ENCODE measurements around the gene CCDC7.
A peak's percentile ranks its signal among the peaks of the same experiment; 100 is the strongest.
"Not testable (repeated sequence)": the region's sequence is repeated elsewhere in the genome, so short reads cannot be mapped to it uniquely, and the experiment has no call there.

The CCDC7 gene

DNA sequence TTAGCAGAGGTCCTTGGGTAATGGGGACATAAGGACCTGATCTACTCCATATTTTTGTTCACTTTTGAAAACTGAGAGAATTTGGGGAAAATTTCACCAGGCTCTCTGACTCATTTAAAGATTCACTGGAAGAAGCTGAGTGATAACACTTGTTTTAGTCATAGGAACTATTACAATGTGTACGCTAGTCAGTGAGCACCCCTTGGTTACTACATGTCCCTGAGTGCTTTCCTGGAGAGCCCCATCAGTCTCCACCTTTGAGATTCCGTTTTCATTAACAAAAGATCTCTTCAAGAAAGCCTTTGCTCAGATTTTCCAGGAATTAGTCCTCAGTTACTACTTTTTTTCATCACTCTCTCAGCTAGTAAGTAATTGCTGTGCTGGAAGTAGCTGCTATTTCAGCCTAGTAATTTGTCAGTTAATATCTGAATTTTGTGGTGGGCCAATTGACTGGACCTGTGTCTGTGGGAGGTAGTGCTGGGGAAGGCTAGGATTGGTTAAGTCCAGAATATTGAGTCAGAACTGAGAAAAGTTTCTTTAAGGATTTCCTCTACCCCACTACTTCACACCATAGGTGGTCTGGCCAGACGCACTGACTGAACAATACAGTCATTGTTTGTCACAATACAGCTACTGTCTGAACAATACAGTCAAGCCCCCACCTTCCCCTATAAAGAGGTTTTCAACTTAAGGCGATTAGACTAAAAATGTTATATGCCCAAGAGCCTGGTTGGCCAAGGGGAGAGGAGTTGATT lies 235.0 kb downstream of the CCDC7 start:
- FAIRE-seq (no peak), DNase-seq (ENCODE audit: insufficient read length, low spot score) (no peak)

DNA sequence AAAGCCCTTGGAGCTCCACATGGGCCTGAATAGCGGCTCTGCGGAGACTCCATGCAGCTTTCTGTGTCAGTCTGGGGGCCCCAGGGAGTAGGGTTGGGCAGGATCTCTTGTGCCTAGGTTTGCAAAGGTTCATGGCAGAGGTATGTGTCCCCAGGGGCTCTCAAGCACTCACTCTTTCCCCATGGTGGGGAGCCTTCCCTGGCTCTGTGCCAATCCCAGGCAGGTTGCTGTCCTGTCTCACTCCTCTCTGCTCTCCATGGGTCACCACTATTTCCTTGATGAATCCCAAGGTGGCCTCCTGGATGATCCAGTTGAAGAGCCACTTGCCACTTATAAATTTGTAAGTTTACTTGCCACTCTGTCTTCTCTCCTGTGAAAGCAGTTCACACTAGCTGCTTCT lies 238.4 kb downstream of the CCDC7 start:
- FAIRE-seq: no peak
- no peak for DNase-seq (ENCODE audit: insufficient read length, low spot score)

DNA sequence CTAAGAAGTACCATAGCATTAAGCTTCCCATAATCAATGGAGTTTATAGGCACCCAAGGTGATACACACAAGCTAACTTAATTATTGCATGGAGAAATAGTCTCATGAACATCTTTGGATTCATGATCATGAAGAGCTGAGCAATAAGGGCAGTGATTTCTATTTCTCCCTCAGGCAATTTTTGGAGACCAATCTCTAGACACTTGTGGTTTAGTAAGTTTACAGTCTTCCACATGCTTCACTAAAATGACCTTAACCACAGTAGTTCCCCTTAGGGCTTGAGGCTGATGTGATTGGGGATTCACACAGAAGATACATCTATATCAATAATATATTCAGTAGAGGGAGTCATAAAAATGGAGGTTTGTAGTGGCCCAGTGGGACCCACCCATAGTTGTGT lies 241.2 kb downstream of the CCDC7 start:
- DNase-seq (ENCODE audit: insufficient read length, low spot score) (no peak), FAIRE-seq (no peak)

- no peak for FAIRE-seq
- DNase-seq (ENCODE audit: insufficient read length, low spot score): no peak
These were observed 241.6 kb downstream of the CCDC7 start for GRCh38 chr10:32687546-32687945.

DNA sequence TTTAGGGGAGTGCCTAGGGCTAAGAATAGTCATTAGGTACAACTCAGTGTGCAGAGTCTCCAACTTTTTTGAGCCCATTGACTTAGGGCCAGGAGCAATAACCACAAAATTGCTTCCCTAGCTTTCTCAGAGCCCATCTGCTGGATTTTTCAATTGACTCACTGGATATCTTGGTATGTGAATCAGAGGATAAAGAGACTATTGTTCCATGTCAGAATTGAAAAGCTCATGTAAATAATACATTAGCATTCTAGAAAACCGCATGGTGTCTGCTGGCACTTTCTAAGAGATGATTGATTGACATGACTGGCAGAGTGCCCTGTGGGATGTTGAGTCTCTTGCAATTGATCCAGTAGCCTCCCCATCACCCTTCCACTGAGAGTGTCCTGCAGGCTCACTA lies 246.2 kb downstream of the CCDC7 start:
- FAIRE-seq (no peak), DNase-seq (ENCODE audit: insufficient read length, low spot score) (peak; percentile 19)

GRCh38 chr10:32693441-32693979 lies 247.6 kb downstream of the CCDC7 start:
- FAIRE-seq: no peak
- DNase-seq (ENCODE audit: insufficient read length, low spot score): no peak

DNA sequence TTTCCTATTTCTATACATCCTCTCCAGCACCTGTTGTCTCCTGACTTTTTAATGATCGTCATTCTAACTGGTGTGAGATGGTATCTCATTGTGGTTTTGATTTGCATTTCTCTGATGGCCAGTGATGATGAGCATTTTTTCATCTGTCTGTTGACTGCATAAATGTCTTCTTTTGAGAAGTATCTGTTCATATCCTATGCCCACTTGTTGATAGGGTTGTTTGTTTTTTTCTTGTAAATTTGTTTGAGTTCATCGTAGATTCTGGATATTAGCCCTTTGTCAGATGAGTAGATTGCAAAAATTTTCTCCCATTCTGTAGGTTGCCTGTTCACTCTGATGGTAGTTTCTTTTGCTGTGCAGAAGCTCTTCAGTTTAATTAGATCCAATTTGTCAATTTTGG lies 253.7 kb downstream of the CCDC7 start:
- not testable (repeated sequence) for DNase-seq (ENCODE audit: insufficient read length, low spot score); FAIRE-seq

GRCh38 chr10:32713560-32713959 lies 267.6 kb downstream of the CCDC7 start:
- no peak for FAIRE-seq
- DNase-seq (ENCODE audit: insufficient read length, low spot score): no peak

GRCh38 chr10:32731527-32731926 lies 285.6 kb downstream of the CCDC7 start:
- DNase-seq (ENCODE audit: insufficient read length, low spot score) (no peak), FAIRE-seq (no peak)

GRCh38 chr10:32738958-32739357 lies 293.0 kb downstream of the CCDC7 start:
- no peak for FAIRE-seq
- no peak for DNase-seq (ENCODE audit: insufficient read length, low spot score)

DNA sequence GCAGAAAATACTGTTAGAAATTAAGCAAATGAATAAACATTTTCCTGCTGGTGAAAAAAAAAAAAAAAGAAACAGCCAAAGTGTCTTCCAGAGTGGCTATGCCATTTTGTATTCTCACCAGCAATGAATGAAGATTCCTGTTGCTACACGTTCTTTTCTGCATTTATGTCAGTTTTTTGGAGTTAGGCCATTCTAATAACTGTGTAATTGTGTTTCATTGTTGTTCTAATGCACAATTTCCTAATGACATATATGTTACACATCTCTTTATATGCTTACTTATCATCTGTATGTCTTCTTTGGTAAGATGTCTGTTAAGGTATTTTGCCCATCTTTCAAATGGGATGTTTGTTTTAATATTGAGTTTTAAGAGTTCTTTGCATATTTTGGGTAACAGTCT lies 298.4 kb downstream of the CCDC7 start:
- no peak for FAIRE-seq
- DNase-seq (ENCODE audit: insufficient read length, low spot score): no peak

DNA sequence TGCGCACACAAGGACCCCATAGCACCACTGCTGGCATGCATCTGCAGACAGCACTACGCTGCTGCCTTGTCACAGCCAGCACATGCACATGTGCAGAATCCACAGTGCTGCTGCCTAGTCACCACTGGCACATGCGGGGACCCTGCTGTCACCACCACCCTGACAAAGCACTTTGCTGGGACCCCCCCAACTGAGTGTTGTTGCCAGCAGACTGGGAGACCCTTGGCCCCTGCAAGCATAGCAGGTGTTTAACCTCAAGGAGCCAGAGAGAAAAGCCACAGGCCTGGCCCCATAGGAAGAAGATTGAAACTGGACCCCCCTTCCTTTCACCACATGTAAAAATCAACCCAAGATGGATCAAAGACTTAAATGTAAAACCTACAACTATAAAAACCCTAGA lies 300.9 kb downstream of the CCDC7 start:
- DNase-seq (ENCODE audit: insufficient read length, low spot score) (no peak), FAIRE-seq (no peak)

GRCh38 chr10:32751582-32751981 lies 305.6 kb downstream of the CCDC7 start:
- FAIRE-seq (no peak), DNase-seq (ENCODE audit: insufficient read length, low spot score) (no peak)

DNA sequence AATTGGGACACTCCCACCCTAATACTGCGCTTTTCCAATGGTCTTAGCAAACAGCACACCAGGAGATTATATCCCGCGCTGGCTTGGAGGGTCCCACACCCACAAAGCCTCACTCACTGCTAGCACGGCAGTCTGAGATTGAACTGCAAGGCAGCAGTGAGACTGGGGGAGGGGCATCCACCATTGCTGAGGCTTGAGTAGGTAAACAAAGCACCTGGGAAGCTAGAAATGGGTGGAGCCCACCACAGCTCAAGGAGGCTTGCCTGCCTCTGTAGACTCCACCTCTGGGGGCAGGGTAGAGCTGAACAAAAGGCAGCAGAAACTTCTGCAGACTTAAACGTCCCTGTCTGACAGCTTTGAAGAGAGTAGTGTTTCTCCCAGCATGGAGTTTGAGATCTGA lies 309.0 kb downstream of the CCDC7 start:
- DNase-seq (ENCODE audit: insufficient read length, low spot score); FAIRE-seq: not testable (repeated sequence)

- no peak for DNase-seq (ENCODE audit: insufficient read length, low spot score)
- FAIRE-seq: no peak
These were observed 325.3 kb downstream of the CCDC7 start for GRCh38 chr10:32771217-32771616.

GRCh38 chr10:32773105-32773504 lies 327.2 kb downstream of the CCDC7 start:
- FAIRE-seq (no peak), DNase-seq (ENCODE audit: insufficient read length, low spot score) (no peak)

DNA sequence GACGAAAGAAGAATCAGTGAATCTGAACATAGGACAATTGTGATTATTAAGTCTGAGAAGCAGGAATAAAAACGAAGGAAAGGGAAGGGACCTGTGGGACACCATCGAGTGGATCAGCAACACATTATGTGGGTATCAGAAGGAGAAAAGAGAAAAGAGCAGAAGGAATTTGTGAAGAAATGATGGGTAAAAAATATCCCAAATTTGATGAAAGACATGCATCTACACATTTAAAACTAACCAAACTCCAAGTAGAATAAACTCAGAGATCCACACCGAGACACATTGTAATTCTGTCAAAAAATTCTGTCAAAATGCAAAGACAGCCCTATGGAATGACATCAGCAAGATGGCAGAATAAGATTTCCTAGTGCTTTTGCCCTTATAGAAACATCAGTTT lies 341.0 kb downstream of the CCDC7 start:
- FAIRE-seq (no peak), DNase-seq (ENCODE audit: insufficient read length, low spot score) (no peak)

GRCh38 chr10:32787690-32788284 lies 341.8 kb downstream of the CCDC7 start:
- no peak for DNase-seq (ENCODE audit: insufficient read length, low spot score)

GRCh38 chr10:32788359-32788758 lies 342.4 kb downstream of the CCDC7 start:
- FAIRE-seq (no peak), DNase-seq (ENCODE audit: insufficient read length, low spot score) (no peak)

More at GRCh38 chr10:32787690-32788284, 341.8 kb downstream of the CCDC7 start:
- FAIRE-seq: no peak

DNA sequence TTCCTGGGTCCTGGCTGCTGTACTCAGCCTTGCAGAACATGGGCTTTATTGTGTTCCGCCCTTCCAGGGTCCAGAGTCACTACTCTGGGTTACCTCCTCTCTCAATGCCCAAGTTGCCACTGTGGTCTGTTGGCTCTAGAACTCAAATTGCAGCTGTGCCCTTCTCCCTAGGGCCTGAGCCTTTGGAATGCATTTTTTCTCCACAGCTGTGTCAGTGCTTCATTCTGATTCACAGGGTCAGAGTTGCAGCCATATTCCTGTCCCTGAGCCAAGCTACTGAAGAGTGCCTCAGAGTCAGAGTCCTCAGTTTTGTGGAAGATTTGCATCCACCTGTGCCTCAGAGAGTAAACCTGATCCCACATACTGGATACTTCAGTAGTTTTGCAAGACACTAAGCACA lies 344.5 kb downstream of the CCDC7 start:
- FAIRE-seq (no peak), DNase-seq (ENCODE audit: insufficient read length, low spot score) (no peak)

GRCh38 chr10:32793033-32793432 lies 347.1 kb downstream of the CCDC7 start:
- DNase-seq (ENCODE audit: insufficient read length, low spot score) (no peak), FAIRE-seq (no peak)

DNA sequence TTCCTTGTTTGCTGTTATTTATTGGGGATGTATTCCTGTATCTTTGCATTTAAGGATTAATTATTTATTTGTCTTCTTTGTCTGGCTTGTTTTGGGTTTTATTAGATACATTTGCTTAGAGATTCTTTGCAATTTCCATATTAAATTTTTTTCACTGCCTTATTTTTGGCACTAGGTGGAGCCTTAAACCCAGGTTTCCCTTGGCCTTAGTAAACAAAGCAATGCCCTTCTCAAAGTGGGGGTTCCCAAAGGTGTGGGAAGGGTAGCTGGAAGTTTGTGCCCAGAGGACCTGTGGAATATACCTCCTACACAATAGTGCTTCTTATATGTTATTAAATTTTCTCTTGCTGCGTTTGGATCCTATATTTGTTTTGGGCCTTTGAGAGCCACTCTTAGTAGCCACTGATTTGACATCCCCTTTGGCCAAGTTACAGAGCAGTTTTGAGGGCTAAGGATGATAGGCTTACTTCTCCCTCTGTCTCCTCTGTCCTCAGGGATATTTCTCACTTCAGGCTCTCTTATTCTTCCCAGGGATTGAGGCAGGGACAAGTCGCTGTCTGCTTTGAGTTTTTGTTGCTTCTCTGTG lies 349.8 kb downstream of the CCDC7 start:
- FAIRE-seq (no peak), DNase-seq (ENCODE audit: insufficient read length, low spot score) (no peak)

Data from HTR-8/SVneo (cell line).